CMK (cell line): ENCODE results near the gene STRA6.

Experiments used
- DNase-seq: peaks from one replicate; pipeline ENCODE4 v3.0.0-alpha.2; 2010; ENCODE audit warnings: low read depth

The STRA6 gene

DNA sequence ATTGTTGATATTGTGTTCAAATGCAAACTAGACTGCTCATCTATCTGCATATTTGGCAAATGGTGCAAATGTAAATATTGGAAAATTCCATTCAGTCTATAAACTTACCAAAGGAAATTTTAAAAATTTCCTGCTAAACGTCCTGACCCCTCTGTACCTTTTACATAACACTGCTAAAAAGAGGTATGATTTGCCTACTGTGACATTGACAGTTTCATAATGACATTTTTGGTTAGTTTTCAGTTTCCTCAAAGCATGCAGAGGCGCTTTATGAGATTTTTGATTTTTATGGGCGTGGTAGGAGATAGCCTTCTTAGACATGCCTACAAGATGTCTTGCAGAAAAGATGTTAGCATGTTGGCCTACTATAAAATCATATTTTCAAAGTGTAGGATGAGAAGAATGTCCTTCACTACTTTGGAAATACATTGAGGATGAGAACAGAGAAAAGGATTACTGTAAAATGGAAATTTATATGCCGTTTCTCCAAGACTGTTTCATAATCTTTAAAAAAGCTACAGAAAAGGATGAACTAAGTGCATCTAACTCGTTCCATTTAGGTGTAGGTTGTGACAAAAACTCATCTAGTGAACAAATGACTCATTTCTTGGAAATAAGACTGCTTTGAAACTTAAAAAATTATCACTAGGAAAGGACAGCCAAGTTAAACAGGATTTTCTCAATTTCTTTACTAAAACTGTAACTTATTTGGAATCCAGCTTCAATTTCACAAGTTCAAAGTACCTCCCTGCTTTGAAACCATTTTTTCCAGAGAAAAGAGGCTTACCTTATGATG, 43.5 kb downstream of the STRA6 start:
- no peak for DNase-seq

DNA sequence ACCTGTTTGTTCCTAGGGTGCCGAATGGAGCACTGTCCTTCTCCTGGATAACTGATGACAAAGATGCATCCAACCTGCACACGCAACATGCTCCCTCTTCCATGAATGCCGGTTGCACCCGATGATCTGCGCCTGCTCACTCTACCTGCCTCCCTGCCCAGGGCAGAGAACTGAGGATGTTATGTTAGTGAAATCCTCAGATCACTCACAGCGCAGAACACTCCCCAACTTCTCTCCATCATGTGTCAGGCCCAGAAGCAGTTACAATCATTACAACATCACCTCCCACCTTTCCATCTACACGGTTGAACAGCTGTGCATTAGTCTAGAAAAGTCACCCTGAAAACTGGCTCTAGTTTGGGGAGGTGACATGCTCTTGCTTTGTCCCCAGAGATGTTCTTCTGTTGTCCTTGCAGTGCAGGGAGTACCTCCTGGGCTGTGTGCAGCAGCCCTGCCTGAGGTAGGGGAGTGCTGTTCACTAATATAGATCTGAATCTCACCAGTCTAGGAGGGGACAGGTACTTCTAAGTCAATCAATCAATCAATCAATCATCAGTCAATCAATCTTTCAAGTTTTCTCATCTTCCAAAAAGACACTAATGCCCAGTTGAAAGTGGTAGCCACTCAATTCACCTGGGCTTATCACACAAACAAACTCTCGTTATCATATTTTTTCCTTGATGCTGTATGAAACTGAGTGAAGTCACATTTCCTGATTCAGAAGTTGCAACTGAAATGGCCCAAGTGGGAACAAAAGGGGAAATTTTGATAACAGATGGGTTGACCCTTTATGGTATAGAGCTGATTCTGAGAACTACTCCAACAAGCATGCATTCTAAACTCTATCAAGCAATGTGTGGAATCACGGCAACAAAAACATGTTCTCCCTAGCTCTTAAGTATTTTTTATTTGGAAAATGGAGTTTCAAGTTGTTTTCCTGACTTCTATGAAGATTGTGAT, 44.4 kb downstream of the STRA6 start:
- DNase-seq: no peak

DNA sequence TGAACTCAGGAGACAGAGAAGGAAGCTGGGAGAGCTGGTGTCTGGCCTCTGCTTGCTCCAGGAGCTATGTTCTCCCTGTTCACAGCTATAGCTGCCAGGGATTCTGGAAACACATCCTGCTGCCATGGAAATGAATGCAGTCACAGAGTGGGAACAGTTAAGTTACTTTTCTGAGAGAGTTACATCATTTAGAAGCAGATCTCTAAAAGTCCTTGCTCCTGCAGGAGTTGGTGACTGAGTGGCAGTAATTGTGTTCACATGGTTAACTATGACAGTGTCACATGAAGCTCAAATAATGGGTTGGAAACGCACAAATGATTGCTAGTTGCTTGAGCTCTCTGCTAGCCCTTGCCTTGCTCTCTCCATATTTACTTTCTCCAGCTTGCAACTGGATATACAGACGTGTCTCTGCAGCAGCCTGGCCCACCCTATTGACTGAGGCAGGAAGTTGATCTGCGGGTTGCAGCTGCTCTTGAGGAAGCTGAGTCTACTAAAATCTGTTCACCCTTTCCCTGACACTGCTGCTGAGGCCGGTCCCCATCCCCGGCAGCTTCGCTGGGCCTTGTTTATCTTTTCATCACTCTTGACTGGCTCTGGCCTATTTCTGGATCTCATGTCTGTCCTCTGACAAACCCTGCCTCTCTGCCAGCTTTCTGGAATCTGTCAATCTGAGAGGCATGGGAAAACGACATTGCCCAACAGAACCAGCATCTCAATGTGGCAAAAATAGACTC, 45.7 kb downstream of the STRA6 start:
- DNase-seq: no peak

- no peak for DNase-seq
Measured at GRCh38 chr15:74155766-74156417, 46.7 kb downstream of the STRA6 start.

DNA sequence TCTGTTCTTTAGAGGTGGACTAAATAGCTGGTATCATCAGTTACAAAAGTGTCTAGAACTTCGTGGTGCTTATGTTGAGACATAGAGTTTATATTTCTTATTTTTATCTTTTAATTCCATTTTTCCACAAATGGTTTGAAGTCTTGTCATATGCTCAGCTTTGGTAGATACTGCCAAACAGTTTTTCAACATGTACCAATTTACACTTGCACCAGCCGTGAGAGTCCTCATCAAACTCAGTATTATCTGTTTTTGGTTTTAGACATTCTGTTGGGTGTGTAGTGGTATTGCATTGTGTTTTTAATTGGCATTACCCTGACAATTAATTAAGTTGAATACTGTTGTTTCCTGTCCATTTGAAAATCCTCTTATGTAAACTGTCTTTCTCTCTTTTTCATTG, 55.5 kb downstream of the STRA6 start:
- no peak for DNase-seq

DNA sequence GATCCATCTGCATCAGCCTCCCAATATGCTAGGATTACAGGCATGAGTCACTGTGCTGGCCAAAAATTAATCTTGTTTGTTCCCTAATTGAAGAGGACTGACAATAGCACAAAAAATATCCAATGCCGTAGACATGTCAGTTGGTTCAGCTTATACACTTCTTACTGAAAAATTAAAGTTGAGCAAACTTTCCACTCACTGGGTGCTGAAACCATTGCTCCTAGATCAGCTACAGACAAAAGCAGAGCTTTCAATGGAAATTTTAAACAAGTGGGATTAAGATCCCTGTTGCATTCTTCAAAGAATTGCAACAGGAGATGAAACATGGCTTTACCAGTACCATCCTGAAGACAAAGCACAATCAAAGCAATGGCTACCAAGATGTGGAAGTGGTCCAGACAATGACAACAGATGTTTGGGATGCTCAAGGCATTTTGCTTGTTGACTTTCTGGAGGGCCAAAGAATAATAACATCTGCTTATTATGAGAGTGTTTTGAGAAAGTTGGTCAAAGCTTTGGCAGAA, 56.2 kb downstream of the STRA6 start:
- no peak for DNase-seq

DNA sequence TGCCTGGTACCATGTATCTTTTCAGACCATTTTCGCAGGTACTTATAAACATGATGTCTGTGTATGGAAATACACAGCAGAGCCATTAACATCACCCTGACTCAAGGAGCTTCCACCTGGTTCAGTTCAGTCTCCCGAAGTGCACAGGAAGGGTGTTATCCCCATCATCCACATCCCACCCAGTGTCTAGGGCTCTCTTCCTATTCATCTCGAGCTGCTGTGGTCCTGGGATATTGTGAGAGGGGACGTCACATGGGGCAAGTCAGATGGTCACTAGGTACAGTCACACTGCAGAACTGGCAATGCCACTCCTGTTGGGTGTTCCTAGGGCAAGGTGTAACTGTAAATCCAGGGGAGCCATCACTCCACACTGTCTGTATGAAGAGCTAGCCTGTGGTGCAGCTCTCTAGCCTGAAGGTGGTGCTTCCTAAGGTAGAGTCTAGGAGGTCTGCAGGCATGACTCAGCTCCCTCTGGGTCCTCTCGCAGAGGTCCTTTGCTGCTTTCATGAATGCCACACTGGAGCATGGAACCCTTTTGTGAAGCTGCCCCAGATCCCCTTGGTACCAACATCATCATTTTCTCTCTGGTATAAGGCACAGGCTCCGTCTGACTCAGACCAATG, 58.3 kb downstream of the STRA6 start:
- DNase-seq: no peak

DNA sequence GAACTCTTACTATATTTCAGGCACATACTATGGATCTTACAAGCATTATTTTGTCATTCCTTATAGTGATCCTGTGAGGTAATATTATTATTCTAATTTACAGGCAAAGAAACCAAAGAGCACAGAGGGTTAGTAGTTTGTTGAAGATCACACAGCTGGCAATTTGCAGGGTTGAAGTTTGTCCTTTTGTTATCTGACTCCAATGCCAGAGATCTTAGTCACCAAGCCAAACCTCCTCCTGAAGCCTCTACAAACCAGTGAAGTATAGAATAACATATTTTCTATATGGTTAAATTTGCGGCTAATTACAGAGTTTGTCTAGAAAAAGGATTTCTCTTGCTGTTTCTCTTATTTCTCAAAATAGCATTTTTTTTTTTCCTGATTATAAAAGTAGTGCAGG, 61.0 kb downstream of the STRA6 start:
- DNase-seq: no peak

DNA sequence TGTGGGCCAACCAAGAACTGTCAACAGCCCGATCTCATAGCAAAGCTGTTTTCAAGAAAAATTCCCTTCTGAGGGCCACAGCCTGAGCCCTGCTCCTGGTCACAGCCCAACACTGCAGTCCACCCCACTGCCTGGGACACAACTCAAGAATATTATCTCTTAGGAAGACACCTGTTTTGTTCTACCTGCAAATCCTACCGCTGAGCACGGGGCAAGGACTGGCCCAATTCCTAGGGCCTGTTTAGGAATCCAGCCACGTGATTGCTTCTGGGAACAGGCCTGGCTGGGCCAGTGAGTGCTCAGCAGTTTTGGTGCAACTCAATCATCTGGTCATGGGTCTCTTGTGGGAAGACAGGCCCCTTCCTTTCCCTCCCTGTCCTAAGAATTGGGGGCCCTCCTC, 63.9 kb downstream of the STRA6 start:
- DNase-seq: no peak

DNA sequence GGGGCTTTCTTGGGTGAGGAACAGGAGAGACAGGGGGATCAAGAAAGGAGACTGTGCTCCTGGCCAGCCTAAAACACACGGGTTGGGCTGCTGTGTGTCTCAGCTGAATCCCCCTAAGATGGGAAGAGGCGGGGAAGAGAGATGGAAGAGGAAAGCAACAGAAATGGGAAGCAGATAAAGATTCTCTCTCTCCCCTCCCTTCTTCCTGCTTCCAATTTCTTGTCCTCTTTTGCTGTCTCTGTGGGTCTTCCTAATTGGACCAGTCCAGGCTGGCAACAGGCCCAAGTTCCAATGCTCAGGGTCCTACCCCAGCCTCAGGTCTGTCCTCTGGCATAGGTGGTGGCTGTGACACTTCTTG, 65.1 kb downstream of the STRA6 start:
- DNase-seq: no peak

- no peak for DNase-seq
Measured at GRCh38 chr15:74136814-74137536, 65.6 kb downstream of the STRA6 start.

DNA sequence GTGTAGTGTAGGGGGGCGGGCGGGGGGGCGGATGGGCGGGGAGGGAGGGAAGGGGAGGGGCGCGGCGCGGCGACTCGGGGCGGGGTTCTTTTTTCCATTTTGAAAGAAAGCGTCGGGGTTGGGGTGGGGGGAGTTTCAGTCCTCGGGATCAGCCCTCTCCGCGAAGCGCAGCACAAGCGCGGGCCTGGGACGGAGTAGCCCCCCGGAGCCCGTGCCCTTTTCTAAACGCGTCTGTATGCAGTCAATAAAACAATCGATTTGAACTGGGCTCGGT, 66.1 kb downstream of the STRA6 start:
- DNase-seq: no peak

DNA sequence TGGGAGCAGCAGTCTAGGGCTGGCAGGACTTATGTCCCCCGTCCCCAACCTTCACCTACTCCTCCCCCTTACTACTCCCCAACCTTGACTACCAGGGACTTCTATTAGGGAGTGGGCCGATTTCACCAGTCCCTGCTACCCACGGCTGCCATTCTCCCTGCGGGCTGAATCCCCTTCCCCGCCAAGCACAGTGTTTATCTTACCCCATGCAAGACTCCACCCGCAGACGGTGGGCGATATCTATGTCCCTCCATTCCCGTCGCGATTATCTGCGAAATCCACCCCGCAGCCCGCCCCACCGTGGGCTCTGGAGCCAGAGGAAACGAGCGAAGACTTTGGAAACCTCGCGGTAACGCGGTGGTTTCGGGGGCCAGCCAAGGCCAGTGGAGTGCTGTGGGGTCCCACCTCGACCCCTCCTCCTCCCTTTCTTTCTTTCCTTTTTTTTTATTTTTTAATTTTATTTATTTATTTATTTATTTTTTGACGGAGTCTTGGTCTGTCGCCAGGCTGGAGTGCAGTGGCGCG, 67.5 kb downstream of the STRA6 start:
- DNase-seq: no peak

- DNase-seq: no peak
Measured at GRCh38 chr15:74134387-74135027, 68.1 kb downstream of the STRA6 start.

GRCh38 chr15:74133694-74134386, 68.7 kb downstream of the STRA6 start:
- DNase-seq: no peak

DNA sequence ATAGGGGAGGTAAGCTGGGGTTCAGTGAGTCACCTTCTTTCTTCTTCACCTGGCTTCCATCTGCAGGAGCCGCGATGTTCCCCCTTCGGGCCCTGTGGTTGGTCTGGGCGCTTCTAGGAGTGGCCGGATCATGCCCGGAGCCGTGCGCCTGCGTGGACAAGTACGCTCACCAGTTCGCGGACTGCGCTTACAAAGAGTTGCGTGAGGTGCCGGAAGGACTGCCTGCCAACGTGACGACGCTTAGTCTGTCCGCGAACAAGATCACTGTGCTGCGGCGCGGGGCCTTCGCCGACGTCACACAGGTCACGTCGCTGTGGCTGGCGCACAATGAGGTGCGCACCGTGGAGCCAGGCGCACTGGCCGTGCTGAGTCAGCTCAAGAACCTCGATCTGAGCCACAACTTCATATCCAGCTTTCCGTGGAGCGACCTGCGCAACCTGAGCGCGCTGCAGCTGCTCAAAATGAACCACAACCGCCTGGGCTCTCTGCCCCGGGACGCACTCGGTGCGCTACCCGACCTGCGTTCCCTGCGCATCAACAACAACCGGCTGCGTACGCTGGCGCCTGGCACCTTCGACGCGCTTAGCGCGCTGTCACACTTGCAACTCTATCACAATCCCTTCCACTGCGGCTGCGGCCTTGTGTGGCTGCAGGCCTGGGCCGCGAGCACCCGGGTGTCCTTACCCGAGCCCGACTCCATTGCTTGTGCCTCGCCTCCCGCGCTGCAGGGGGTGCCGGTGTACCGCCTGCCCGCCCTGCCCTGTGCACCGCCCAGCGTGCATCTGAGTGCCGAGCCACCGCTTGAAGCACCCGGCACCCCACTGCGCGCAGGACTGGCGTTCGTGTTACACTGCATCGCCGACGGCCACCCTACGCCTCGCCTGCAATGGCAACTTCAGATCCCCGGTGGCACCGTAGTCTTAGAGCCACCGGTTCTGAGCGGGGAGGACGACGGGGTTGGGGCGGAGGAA, 69.6 kb downstream of the STRA6 start:
- no peak for DNase-seq

- no peak for DNase-seq
Measured at GRCh38 chr15:74131628-74132413, 70.8 kb downstream of the STRA6 start.
